Psoas muscle (tissue), 8 donors: ENCODE measurements around the gene TRIM17. TPM values are rescaled to one million over a fixed set of nuclear protein-coding genes. Genes with fewer than 3 reads are reported as not detected.

ENCODE experiments used
- ATAC-seq, 4 donors: fragments of 200-7000 bp; cut with Tn5 transposase; one replicate each; pipeline ENCODE4 v1.9.1; 2020; ENCODE audit warnings: moderate library complexity in 3 of 4, mild to moderate bottlenecking in 2 of 4
- DNase-seq, 2 donors: peaks; one replicate each; pipeline ENCODE4 v3.0.0-alpha.2; 2020
- H3K27ac ChIP-seq: fragments of 200-600 bp; one replicate; pipeline ENCODE4 v1.8.0; 2022
- H3K27me3 ChIP-seq, 3 donors: fragments of 200-600 bp in 1 of 3; one replicate each; pipeline versions ENCODE4 v1.6.1 to v1.8.0; 2013 to 2022; ENCODE audit warnings: low read length in 2 of 3, mild to moderate bottlenecking in 2 of 3, moderate library complexity in 1 of 3; ENCODE audit not compliant: insufficient read depth in 3 of 3
- H3K36me3 ChIP-seq, 2 donors: fragments of 200-600 bp in 1 of 2; one replicate each; pipeline versions ENCODE4 v1.6.1 to v1.8.0; 2013 to 2022; ENCODE audit warnings: low read depth in 1 of 2, mild to moderate bottlenecking in 1 of 2, moderate library complexity in 1 of 2; ENCODE audit not compliant: insufficient read depth in 1 of 2
- H3K4me1 ChIP-seq: fragments of 200-600 bp; one replicate; pipeline ENCODE4 v1.8.0; 2022
- H3K4me3 ChIP-seq: fragments of 200-600 bp; one replicate; pipeline ENCODE4 v1.8.0; 2022; ENCODE audit warnings: mild to moderate bottlenecking
- H3K9me3 ChIP-seq: fragments of 200-600 bp; one replicate; pipeline ENCODE4 v1.8.0; 2022
- CTCF ChIP-seq: fragments of 200-600 bp; IDR thresholded peaks from one replicate; pipeline ENCODE4 v1.8.0; 2022; ENCODE audit warnings: antibody characterized with exemption
- WGBS, 3 donors: extraction: QIAGEN DNeasy Blood & Tissue Kit; methylation state at CpG; one replicate each; pipeline versions ENCODE4 v1.1.6 to v1.1.7; 2013; 5-methylcytosine and 5-hydroxymethylcytosine counted together
- intact Hi-C, 2 donors: fragments of 100-400 bp; cut with DNase I; formaldehyde crosslinking; loops; one replicate each; pipeline versions ENCODE4 v1.11.0 to v1.14.2; 2022
- polyA plus RNA-seq, 3 donors: library from polyadenylated mRNA; stranded (reverse); fragments of 200-250 nt; gene quantifications; one replicate each; pipeline ENCODE4 v1.2.3, GENCODE V29; 2013
- total RNA-seq, 4 donors: library from RNA; stranded (reverse); fragmentation: NEBNext Ultra II Directional in 2 of 4; extraction: Animal tissue kit (Norgen Biotek cat#: 25700) in 2 of 4; gene quantifications; one replicate each; pipeline versions ENCODE4 v1.2.1 to v1.2.4, GENCODE V29; 2021 to 2023
- donor health status: healthy with polysubstance abuse.
- donor health status: DM: no; HTN: no; CAD: no; lungs with moderate emphysema.
- donor health status: Bipolar disorder and iron deficiency.
- donor health status: healthy.
- donor health status: DM: yes; HTN: yes; CAD: no.
- donor health status: DM: no; HTN: no; CAD: no.
- donor health status: DM: no; HTN: no; CAD: no.
- donor health status: DM: yes; HTN: yes; CAD: no.

The TRIM17 gene
- total and polyA plus RNA-seq, 7 donors = 0.03 TPM; not detected in 6

- TF ChIP-seq CTCF = no peak
- peaks cover 5% of the 10 kb centered on the region for H3K4me1 ChIP-seq
- no peak for DNase-seq
- 91 to 94% (median 94%) methylated on average over 14 of the region's 14 CpGs for WGBS, 3 donors
- no peak overlapping the region for H3K4me3 ChIP-seq
- no peaks in the 10 kb centered on the region for H3K27me3 ChIP-seq
- intact Hi-C loops = loop anchor here (10.0 kb wide), 2 partner anchors 265 to 275 kb away; no protein-coding TSS in a partner anchor
- H3K27ac ChIP-seq = no peak overlapping the region
- H3K9me3 ChIP-seq = no peaks in the 10 kb centered on the region
- no peak for ATAC-seq
- H3K36me3 ChIP-seq = peaks cover 0 to 45% of the 10 kb centered on the region in 2 donors
Measured at GRCh38 chr1:228399531-228400236, 17.0 kb downstream of the TRIM17 start.

GRCh38 chr1:228398741-228399461 is 17.8 kb downstream of the TRIM17 start:
- 90 to 95% (median 93%) methylated on average over 11 to 12 of the region's 12 CpGs for WGBS, 3 donors
- H3K4me3 ChIP-seq = no peak overlapping the region
- H3K36me3 ChIP-seq = peaks cover 0 to 48% of the 10 kb centered on the region in 2 donors
- H3K27me3 ChIP-seq = no peaks in the 10 kb centered on the region
- no peak for TF ChIP-seq CTCF
- no peak overlapping the region for H3K27ac ChIP-seq
- H3K4me1 ChIP-seq = peaks cover under 1% of the 10 kb centered on the region
- ATAC-seq (no peak), DNase-seq (no peak)
- intact Hi-C loops = loop anchor here in 1 of 2 donors (10.0 kb wide), 1 partner anchor 274 kb away; no protein-coding TSS in a partner anchor
- no peaks in the 10 kb centered on the region for H3K9me3 ChIP-seq

GRCh38 chr1:228397966-228398365 is 18.7 kb downstream of the TRIM17 start:
- no peak for TF ChIP-seq CTCF
- H3K9me3 ChIP-seq = no peaks in the 10 kb centered on the region
- ATAC-seq (no peak), DNase-seq (no peak)
- intact Hi-C loops = loop anchor here in 1 of 2 donors (10.0 kb wide), 1 partner anchor 273 kb away; no protein-coding TSS in a partner anchor
- H3K27me3 ChIP-seq = no peaks in the 10 kb centered on the region
- H3K4me3 ChIP-seq = no peak overlapping the region
- H3K36me3 ChIP-seq = peaks cover 0 to 43% of the 10 kb centered on the region in 2 donors
- H3K27ac ChIP-seq = no peak overlapping the region
- WGBS, 3 donors = 89 to 93% (median 93%) methylated on average over 6 of the region's 6 CpGs
- no peaks in the 10 kb centered on the region for H3K4me1 ChIP-seq

GRCh38 chr1:228396770-228397662 is 19.6 kb downstream of the TRIM17 start:
- H3K36me3 ChIP-seq = peaks cover 0 to 43% of the 10 kb centered on the region in 2 donors
- intact Hi-C loops = loop anchor here in 1 of 2 donors (10.0 kb wide), 1 partner anchor 272 kb away; no protein-coding TSS in a partner anchor

More at GRCh38 chr1:228396770-228397662, 19.6 kb downstream of the TRIM17 start:
- Histone ChIP-seq H3K9me3 (no peaks in the 10 kb centered on the region), H3K4me1 (no peaks in the 10 kb centered on the region), H3K27me3 (no peaks in the 10 kb centered on the region), H3K4me3 (no peak overlapping the region), H3K27ac (no peak overlapping the region)
- ATAC-seq (no peak), DNase-seq (peak in 1 of 2 donors; percentile 39)
- 91 to 96% (median 93%) methylated on average over 21 of the region's 21 CpGs for WGBS, 3 donors
- TF ChIP-seq CTCF = no peak
